Measurements from ENCODE around the gene PSMB7. TPM values are rescaled to one million over a fixed set of nuclear protein-coding genes. Genes with fewer than 3 reads are reported as not detected.

The PSMB7 gene
- total and polyA plus RNA-seq, 2 donors, result 110 to 152 TPM

- Histone ChIP-seq H3K4me1 (ENCODE audit: insufficient read depth) (no peaks in the 10 kb centered on the region), H3K36me3 (ENCODE audit: insufficient read depth) (no peaks in the 10 kb centered on the region), H3K27ac (ENCODE audit: low read depth) (no peak overlapping the region), H3K4me3 (ENCODE audit: low read depth, low read length) (no peak overlapping the region)
- no peak for DNase-seq (ENCODE audit: extremely low spot score)
- WGBS, result 79% methylated on average over 9 of the region's 9 CpGs
These were observed 87.8 kb downstream of the PSMB7 start for GRCh38 chr9:124327491-124327890.

DNA sequence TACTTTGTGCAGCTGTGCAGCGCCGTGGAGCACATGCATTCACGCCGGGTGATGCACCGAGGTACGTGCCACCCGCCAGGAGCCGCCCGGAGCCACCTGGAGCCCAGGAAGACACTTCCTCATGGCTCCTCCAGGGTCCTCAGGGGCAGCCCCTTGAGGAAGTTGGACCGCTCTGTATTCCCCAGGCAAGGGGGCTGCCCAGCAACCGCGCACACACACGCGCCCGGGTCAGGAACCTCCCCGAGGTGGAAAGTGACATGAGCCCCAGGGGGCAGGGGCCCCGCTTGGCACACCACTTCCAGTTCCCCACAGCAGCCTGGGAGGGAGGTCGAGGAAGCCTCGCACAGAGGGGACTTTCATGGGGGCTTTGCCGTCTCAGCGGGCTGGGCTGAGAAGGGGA, 88.9 kb downstream of the PSMB7 start:
- Histone ChIP-seq H3K4me1 (ENCODE audit: insufficient read depth) (no peaks in the 10 kb centered on the region), H3K36me3 (ENCODE audit: insufficient read depth) (no peaks in the 10 kb centered on the region), H3K4me3 (ENCODE audit: low read depth, low read length) (no peak overlapping the region), H3K27ac (ENCODE audit: low read depth) (no peak overlapping the region)
- no peak for DNase-seq (ENCODE audit: extremely low spot score)
- WGBS, result 93% methylated on average over 21 of the region's 21 CpGs

DNA sequence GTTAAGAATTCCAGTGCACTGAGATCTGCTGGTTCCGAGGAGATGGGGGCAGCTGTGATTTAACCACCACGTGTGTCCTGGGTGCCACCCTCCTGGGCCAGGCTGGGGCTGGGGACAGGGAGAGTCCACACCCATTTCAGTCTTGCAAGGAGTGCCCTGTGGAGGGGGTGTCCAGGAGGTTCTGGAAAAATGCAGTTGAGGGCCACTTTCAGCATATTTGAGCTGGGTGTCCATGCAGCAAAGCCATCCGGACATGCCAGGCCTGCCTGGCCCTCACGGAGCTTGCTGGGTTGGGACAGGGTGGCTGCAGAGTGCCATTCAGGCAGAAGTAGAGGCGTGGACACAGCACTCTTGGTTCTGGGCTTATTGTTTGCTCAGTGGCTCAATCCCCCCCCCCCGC, 89.4 kb downstream of the PSMB7 start:
- no peaks in the 10 kb centered on the region for H3K36me3 ChIP-seq (ENCODE audit: insufficient read depth)
- H3K4me1 ChIP-seq (ENCODE audit: insufficient read depth), result no peaks in the 10 kb centered on the region
- WGBS, result 90% methylated on average over 6 of the region's 6 CpGs
- H3K27ac ChIP-seq (ENCODE audit: low read depth), result no peak overlapping the region
- H3K4me3 ChIP-seq (ENCODE audit: low read depth, low read length), result no peak overlapping the region
- no peak for DNase-seq (ENCODE audit: extremely low spot score)

DNA sequence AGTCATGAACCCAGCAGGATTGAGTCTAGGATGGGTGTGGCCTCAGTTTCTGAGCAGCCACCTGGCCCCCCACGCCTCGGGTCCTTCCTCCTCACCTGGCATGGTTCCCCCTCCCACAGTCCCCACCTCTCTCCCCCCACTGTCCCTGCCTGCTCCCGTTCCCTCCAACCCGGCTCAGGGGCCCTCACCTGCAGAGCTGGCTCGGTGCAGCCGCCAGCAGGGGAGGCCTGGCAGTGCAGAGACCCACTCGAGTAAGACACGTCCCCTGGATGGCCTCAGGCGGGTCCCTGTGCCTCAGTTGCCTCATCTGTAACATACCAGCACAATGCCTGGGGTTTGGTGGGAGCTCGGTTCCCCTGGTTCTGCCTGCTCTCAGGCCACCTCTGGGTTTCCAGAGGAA, 91.3 kb downstream of the PSMB7 start:
- no peak for DNase-seq (ENCODE audit: extremely low spot score)
- H3K27ac ChIP-seq (ENCODE audit: low read depth), result no peak overlapping the region
- H3K36me3 ChIP-seq (ENCODE audit: insufficient read depth), result no peaks in the 10 kb centered on the region
- 86% methylated on average over 10 of the region's 10 CpGs for WGBS
- no peaks in the 10 kb centered on the region for H3K4me1 ChIP-seq (ENCODE audit: insufficient read depth)
- H3K4me3 ChIP-seq (ENCODE audit: low read depth, low read length), result no peak overlapping the region

- Histone ChIP-seq H3K4me1 (ENCODE audit: insufficient read depth) (no peaks in the 10 kb centered on the region), H3K36me3 (ENCODE audit: insufficient read depth) (no peaks in the 10 kb centered on the region), H3K27ac (ENCODE audit: low read depth) (no peak overlapping the region), H3K4me3 (ENCODE audit: low read depth, low read length) (no peak overlapping the region)
- DNase-seq (ENCODE audit: extremely low spot score), result no peak
- WGBS, result 87% methylated on average over 18 of the region's 18 CpGs
These were observed 92.4 kb downstream of the PSMB7 start for GRCh38 chr9:124322618-124323432.

GRCh38 chr9:124321935-124322334, 93.3 kb downstream of the PSMB7 start:
- Histone ChIP-seq H3K4me1 (ENCODE audit: insufficient read depth) (no peaks in the 10 kb centered on the region), H3K4me3 (ENCODE audit: low read depth, low read length) (no peak overlapping the region), H3K27ac (ENCODE audit: low read depth) (no peak overlapping the region), H3K36me3 (ENCODE audit: insufficient read depth) (no peaks in the 10 kb centered on the region)
- 91% methylated on average over 4 of the region's 4 CpGs for WGBS
- no peak for DNase-seq (ENCODE audit: extremely low spot score)

DNA sequence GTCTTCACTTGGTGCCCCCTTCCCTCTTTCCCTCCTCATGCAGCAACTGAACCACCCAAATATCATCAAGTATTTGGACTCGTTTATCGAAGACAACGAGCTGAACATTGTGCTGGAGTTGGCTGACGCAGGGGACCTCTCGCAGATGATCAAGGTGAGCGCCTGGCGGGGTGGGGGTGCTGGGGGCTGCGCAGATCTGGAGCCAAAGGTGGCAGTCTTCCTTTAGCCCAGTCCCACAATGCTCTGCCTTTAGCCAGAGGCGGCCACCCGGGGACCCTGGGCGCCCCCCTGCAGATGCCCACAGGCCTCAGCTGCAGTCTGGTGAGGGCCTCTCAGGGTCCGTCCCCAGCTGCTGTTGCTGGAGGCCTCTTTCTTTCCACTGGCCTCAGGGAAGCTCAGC, 93.8 kb downstream of the PSMB7 start:
- Histone ChIP-seq H3K27ac (ENCODE audit: low read depth) (no peak overlapping the region), H3K4me3 (ENCODE audit: low read depth, low read length) (no peak overlapping the region), H3K36me3 (ENCODE audit: insufficient read depth) (no peaks in the 10 kb centered on the region), H3K4me1 (ENCODE audit: insufficient read depth) (no peaks in the 10 kb centered on the region)
- no peak for DNase-seq (ENCODE audit: extremely low spot score)
- 91% methylated on average over 12 of the region's 12 CpGs for whole genome bisulfite sequencing

DNA sequence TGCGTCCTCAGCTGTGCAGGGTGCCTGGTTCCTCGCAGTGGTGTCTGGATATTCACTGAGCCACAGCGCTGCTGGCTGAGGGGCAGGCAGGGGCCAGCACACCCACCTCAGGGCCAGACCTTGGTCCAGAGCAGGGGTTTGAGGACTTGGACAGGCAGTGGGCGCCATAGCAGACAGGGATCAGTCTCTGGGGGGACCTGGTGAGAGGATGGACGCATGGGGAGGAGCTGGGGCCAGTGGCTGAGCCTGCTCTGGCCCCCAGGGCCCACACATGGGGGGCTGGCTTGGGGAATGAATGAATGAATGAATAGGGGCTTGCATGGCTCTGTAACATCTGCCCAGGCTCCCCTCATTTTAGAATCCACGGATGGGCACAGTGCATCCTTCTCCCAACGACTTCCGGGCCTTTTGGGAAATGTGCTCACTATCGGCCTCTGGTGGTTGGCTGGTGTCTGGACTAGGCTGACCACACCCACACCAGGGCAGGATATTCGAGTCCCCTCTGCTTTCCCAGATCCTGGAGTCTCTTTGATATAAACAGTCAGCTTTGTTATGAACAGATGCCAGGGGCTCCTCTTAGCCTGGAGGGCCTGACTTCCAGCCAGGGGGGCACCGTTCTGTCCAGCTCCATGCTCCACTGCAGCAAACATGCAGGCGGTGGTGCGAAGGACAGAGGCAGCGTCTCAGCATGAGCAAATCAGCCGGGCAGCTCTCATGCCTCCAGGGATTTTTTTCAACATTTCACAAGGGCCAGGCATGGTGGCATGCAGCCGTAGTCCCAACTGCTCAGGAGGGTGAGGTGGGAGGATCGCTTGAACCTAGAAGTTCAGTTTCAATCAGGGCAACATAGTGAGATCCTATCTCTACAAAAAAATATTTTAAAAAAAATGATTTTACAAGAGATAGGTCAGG, 94.9 kb downstream of the PSMB7 start:
- WGBS, result 60% methylated on average over 17 of the region's 17 CpGs
- Histone ChIP-seq H3K36me3 (ENCODE audit: insufficient read depth) (peaks cover 2% of the 10 kb centered on the region), H3K4me3 (ENCODE audit: low read depth, low read length) (no peak overlapping the region), H3K27ac (ENCODE audit: low read depth) (no peak overlapping the region), H3K4me1 (ENCODE audit: insufficient read depth) (no peaks in the 10 kb centered on the region)
- no peak for DNase-seq (ENCODE audit: extremely low spot score)

DNA sequence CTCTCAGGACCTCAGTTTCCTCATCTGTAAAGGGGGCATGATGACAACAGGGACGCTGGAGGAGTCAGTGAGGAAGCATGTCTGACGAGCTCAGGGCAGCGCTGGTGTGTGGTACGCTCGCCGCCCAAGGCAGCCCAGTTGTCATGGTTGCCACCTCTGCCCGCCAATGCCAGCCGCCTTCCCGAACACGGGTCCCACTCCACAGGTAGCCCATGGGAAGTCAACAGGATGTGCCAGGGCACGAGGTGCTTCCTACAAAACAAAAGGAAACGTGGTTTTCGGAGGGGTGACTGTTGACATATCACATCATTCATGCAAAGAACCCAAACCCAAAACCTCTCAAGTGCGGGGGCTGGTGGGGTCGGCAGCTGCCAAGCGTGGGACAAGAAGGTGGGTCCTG, 99.4 kb downstream of the PSMB7 start:
- 90% methylated on average over 16 of the region's 16 CpGs for WGBS
- Histone ChIP-seq H3K4me1 (ENCODE audit: insufficient read depth) (no peaks in the 10 kb centered on the region), H3K36me3 (ENCODE audit: insufficient read depth) (peaks cover 2% of the 10 kb centered on the region), H3K4me3 (ENCODE audit: low read depth, low read length) (no peak overlapping the region), H3K27ac (ENCODE audit: low read depth) (no peak overlapping the region)
- no peak for DNase-seq (ENCODE audit: extremely low spot score)

DNA sequence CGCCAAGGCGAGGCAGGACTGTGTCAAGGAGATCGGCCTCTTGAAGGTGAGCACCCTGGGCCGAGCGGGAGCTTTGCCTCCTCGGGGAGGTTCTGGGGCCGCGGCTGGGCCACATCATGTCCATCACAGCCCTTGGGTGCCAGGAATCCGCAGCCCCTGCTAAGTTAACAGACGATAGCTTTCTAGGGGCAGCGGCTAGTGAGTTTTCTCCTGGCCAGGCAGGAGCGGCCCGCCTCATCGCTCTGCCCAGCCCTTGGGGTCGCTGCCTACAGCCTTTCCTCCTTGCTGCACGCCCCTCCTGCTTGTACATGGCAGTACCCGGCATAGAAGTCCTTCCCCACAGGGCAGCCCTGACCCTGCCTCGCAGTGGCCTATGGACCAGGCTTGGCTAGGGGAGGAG, 101.3 kb downstream of the PSMB7 start:
- no peak for DNase-seq (ENCODE audit: extremely low spot score)
- WGBS, result 93% methylated on average over 18 of the region's 18 CpGs
- no peak overlapping the region for H3K4me3 ChIP-seq (ENCODE audit: low read depth, low read length)
- no peak overlapping the region for H3K27ac ChIP-seq (ENCODE audit: low read depth)
- no peaks in the 10 kb centered on the region for H3K4me1 ChIP-seq (ENCODE audit: insufficient read depth)
- peaks cover 2% of the 10 kb centered on the region for H3K36me3 ChIP-seq (ENCODE audit: insufficient read depth)

DNA sequence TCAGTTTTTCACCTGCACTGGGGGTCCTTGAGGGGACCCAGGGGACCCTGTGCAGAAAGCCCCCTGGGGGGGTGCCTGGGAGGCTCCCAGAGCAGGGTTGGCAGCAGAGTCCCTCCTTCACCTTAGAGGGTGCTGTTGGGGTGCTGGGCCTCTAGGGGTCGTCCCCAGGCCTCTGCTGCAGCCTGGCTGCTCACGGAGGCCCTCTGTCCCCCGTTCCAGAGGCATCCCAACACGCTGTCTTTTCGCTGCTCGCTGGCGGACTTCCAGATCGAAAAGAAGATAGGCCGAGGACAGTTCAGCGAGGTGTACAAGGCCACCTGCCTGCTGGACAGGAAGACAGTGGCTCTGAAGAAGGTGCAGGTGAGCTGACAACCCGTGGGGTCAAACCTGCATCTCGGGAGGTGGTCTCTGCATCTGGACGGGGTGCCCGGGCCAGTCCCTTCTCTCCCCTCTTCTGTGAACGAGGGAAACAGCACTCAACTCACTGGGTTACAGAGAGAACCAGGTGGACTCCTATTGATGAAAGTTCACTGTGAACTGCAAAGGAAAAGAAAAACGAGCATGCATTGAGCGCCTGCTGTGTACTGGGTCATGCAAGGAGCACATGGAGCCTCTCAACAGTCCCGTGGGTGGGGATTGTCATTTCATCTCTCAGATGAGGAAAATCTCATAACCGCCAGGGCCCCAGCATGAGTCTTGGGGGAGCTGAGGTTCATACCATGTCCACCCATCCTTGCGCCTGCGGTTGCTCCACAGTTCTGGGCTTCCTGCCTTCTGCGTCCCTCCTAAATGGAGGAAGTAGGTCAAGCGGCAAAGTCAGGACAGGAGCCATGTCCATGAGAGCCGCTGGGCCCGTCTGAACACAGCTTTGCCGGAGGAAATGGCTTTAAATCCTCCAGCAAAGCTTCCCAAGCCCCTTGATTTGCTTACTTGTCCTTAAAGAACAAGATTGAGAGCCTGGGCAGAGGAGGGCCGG, 102.7 kb downstream of the PSMB7 start:
- H3K4me1 ChIP-seq (ENCODE audit: insufficient read depth), result no peaks in the 10 kb centered on the region
- peaks cover 2% of the 10 kb centered on the region for H3K36me3 ChIP-seq (ENCODE audit: insufficient read depth)
- H3K4me3 ChIP-seq (ENCODE audit: low read depth, low read length), result no peak overlapping the region
- no peak for DNase-seq (ENCODE audit: extremely low spot score)
- 81% methylated on average over 27 of the region's 27 CpGs for WGBS
- H3K27ac ChIP-seq (ENCODE audit: low read depth), result no peak overlapping the region

DNA sequence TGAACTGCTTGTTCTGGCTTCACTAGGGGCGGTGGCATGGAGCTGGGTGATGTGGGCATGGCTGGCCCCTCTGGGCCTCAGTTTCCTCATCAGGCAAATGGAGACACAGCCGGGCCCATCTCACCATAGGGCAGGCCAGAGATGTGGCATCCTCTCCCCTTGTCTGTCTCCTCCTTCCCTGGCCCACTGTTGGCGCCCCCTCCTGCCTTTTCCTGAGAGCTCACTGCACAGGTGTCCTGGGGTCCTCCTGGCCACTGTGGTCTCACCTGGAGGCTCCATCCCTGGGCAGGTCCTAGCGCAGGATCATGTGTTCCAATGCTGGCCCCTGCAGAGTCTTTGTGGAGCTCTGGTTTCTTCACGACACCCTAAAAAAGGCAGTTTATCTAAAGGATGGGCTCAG, 104.0 kb downstream of the PSMB7 start:
- Histone ChIP-seq H3K4me3 (ENCODE audit: low read depth, low read length) (no peak overlapping the region), H3K27ac (ENCODE audit: low read depth) (no peak overlapping the region), H3K36me3 (ENCODE audit: insufficient read depth) (peaks cover 2% of the 10 kb centered on the region), H3K4me1 (ENCODE audit: insufficient read depth) (no peaks in the 10 kb centered on the region)
- 94% methylated on average over 5 of the region's 5 CpGs for WGBS
- DNase-seq (ENCODE audit: extremely low spot score), result no peak

GRCh38 chr9:124309667-124310084, 105.6 kb downstream of the PSMB7 start:
- WGBS, result 65% methylated on average over 15 of the region's 15 CpGs
- no peak overlapping the region for H3K27ac ChIP-seq (ENCODE audit: low read depth)
- DNase-seq (ENCODE audit: extremely low spot score), result no peak
- H3K4me1 ChIP-seq (ENCODE audit: insufficient read depth), result no peaks in the 10 kb centered on the region
- H3K4me3 ChIP-seq (ENCODE audit: low read depth, low read length), result no peak overlapping the region
- no peaks in the 10 kb centered on the region for H3K36me3 ChIP-seq (ENCODE audit: insufficient read depth)
